Activated T-cell treated with anti-CD3 and anti-CD28 coated beads, Interleukin-2, amount 50 U/mL, for 1 hour (primary cell): Measurements from ENCODE around the gene WDFY4.

Experiments
- DNase-seq: peaks from one replicate; pipeline ENCODE4 v3.0.0-alpha.2; 2020

WDFY4 gene

GRCh38 chr10:48931188-48931587 is 246.5 kb downstream of the WDFY4 start:
- no peak for DNase-seq

DNA sequence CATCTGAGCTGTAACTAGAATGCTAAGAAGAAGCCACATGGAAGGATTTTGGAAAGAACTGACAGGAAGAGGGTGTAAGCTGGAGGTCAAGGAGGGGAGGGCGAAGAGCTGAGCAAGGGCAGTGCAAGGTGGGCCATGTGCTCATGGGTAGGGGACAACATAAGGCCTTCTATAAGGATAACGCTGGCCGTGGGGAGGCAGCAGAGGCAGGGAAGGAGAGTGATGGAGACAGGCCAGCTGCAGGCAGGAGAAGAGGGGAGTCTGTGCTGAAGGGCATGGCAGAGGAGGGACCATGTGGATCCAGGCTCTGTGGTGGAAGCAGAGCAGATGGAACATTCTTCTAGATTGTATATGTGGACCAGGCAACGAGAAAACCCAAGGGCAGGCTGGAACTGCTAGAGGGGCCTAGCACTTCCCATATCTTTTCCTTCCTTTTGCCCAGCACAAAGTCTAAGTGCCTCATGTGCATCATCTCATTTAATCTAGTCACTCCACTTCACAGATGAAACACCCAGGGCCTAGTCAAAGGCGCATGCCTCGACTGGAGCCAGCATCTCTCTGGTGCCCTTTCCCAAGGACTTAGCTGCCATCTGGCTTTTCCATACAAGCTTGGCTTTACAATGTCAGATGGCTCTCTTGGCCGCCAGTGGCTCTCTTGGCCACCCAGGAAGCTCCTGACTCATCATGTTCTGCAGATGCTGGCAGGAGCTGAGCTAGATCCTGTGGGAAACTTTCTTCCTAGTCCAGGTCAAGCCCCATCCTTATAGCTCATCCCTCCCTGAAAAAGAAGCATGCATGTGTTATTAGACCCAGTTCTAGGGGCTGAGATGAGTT is 248.4 kb downstream of the WDFY4 start:
- no peak for DNase-seq

DNA sequence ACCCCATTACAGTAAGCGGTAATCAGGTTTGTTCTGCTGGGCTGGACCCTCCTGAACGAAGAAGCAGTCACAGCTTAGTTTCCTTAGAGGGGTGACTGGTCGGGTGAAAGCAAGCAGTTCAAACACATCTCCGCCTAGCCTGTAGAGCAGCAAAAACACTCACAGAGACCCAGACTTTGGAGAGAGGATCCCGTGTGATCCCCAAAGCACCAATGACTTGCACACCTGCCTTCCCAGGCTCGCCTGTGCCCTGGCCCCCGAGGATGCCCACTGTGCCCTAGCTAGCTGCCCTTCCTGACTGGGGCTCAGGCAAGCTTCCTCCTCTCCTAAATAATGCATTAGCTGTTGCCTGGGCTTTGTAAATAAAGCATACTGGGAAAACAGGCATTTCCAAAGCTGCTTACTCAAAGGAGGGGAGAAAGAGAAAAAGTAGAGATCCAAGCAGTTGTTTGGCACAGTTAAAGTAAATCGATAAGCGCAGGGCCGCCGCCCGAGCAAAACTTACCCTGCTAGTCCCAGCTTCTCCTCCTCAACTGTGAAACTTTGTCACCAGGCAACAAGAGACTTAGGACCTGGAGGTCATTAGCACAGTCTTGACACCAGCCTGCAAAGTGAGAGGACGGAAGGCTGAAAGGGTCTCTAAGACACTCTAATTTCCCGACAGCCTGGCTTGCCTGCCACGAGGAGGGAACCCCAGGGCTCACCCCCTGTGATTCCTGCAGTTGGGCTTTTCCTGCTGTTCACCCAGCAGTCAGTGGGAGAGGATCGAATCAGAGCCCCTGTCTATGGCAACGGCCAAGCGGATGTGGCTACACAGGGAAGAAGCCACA is 250.2 kb downstream of the WDFY4 start:
- no peak for DNase-seq

DNA sequence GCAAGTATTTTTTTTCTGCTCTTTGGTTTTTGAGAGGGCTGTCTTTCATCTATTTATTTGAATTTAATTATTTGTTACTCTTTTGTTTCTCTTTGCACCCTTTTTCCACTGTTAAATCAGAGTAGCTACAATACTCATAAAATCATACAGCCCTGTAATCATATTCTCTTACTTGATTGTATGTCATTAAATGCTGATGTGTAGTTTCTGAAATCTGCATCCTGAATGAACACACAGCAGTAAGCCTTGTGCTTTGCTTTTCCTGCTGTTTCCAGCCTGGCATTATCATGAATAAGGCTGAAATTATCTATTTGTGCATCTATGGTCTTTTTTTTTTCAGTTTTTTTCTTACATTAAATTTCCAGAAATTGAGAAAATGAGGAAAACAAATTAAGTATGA is 250.9 kb downstream of the WDFY4 start:
- DNase-seq, result no peak

- DNase-seq, result no peak
Measured at GRCh38 chr10:48937796-48938195, 253.1 kb downstream of the WDFY4 start.

GRCh38 chr10:48938281-48938680 is 253.6 kb downstream of the WDFY4 start:
- DNase-seq, result no peak

DNA sequence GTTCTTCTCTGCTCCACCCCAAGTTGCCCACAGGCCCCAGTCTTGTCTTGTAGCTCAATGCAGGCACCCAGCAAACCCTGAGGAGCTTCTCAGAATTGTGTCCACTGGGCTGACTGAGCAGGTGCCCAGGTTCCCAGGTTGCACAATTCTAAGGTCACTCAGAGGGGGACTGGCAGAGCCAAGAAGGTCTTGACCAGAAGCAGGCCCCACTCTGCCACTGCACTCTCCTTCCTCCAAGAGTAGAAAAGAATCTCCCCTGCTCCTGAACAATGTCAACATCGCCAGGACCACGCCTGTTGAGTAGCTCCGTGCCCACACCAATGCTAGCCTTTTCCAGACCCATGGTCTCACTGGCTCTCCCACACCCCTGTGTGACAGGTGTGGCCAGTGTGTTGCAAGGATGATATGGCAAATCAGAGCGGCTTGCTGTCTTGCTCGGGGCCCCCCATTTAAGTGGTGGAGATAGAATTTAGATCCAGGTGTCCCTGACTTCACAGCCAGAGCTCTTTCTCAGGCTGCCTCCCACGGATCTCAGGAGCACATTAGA is 254.4 kb downstream of the WDFY4 start:
- no peak for DNase-seq

GRCh38 chr10:48939790-48940325 is 255.2 kb downstream of the WDFY4 start, which contains the start of gene LRRC18:
Gene LRRC18, minus strand, starts transcription at chr10:48939840. Its CDS starts 25,685 bp downstream, at chr10:48914155.
- DNase-seq, result no peak

DNA sequence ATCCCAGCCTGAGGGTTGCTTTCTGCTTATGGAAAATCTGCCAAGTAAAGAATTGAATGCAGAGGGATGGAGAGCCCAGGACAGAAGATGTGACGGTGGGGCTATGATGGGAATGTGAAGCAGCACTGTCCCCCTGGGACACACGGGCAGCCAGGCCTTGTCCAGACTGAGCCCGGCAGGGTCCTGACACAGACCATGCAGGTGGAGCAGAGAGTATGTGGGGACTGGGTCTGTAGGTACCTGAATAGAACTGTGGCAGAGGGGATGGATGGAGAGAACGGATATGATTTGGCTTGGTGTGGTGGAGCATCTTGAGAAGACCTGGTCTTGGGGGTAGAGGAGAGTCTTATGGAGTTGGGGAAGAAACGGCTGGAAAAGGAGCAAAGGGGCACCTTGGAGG is 255.7 kb downstream of the WDFY4 start:
- no peak for DNase-seq

- no peak for DNase-seq
Measured at GRCh38 chr10:48940958-48941357, 256.3 kb downstream of the WDFY4 start.

DNA sequence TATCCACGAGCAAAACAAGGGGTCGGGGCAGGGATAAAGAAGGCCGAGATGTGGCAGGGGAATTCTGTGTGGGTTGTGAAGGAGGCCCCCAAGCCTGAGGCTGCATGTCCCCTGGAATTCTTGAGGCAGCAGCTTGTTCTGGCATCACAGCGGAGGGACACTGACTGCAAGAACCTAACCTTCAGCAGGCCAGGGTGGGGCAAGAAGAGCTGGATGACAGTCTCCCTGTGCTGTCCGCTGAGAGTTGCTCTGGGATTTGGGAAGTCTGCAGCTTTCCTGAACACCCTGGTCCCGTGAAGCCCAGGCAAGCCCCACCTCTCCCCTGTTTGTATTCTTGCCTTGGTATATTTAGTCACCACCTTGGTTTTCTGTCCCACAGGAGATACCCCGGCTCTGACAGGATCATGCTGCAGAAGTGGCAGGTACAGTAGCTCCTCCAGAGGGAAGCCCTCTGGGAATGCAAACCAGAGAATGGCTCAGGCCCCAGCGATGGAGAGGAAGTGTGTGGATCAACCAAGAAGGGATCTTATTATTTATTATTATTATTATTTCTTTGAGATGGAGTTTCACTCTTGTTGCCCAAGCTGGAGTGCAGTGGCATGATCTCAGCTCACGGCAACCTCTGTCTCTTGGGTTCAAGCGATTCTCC is 256.9 kb downstream of the WDFY4 start:
- DNase-seq, result no peak

DNA sequence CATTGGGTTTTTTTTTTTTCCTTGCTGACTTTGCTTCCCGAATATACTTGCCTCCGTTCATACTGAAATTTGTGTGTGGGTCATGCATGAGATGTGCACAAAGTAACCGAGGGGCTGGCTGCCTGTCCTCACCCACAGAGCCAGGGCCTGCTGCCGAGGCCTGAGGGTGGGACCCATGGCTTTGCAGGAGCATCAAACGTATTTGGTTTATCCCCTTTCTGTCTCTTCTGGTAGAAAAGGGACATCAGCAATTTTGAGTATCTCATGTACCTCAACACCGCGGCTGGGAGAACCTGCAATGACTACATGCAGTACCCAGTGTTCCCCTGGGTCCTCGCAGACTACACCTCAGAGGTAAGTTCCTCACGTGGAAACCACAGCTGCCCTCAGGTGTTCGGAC is 258.4 kb downstream of the WDFY4 start:
- DNase-seq, result no peak

GRCh38 chr10:48944171-48944570 is 259.5 kb downstream of the WDFY4 start:
- no peak for DNase-seq

DNA sequence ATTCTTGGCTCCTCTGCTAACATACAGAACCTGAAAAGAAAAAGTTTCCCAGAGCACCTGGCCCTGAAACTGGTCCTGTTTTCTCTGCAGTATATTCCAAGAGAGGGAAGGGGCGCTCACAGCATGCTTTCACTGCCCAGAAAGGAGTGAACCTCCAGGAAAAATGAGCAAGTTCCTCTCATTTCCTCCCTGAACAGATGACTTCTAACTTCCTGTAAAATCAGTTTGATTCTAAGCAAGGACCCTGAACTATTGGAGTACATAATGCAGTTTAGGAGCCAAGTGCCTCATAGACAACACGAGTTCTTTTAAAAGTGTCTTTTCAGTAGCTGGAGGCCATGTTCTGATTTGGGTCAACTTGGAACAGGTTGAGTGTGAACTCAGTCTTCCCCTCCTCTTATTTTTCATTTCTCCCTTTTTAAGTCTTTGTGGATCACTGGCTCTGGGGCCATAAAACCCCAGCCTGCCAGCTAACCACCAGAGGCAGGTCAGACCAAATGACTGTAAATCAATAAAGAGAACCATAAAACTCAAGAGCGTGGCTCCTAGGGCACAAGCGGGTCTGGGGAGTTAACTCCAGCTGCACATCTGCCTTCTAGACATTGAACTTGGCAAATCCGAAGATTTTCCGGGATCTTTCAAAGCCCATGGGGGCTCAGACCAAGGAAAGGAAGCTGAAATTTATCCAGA is 260.9 kb downstream of the WDFY4 start:
- DNase-seq, result no peak

DNA sequence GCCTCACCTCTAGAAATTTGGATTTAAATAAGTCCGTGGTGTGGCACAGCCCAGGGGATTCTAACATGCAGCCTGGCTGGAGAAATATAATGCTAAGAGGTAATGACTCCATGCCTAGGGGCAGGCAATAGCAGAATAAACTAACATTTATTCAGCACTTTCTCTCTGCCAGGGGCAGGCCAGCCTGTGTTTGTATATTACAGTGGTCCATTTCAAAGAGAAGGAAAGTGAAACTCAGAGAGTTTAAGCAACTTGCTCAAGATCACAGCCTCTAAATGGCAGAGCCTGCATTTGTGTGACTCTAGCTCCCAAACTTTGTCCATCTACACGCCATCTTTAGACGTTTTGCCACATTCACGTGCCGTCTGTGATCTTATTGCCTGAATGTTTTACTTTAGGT is 261.7 kb downstream of the WDFY4 start:
- DNase-seq, result no peak

GRCh38 chr10:48946891-48947500 is 262.3 kb downstream of the WDFY4 start:
- DNase-seq, result no peak

DNA sequence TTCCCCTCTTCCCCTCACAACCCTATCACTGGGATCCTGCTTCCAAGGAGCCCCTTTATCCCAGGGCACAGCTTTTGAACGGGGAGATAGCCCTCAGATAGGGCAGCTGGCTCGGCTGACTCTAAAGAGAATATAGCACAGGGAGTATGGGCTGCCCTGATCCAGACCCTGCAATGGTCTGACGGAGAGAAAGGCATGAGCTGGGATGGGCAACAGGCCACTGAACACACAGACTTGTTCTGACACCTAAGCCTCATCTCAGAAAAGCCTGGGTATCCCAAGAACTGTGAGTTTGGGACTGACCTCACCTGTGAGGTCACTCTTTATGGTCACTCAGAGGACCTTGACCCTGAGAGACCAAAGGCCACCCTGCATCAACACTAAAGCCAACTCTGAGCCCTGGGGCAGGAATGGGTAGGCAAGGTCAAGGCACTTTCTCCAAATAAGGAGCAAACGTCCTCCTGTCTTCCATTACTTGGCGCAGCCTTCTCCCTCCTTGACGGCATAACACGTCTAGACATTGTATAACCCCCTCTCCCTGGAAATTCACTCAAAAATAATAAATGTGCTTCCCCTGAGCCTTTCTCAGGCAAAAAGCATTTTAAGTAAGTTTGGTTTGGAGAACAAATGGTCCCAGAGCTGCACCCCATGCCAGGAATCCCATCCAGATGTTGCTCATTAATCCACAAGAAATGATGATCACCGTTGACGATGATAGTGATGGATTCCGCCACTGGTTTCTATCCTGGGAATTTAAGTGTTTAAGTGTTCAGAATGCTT is 263.2 kb downstream of the WDFY4 start:
- DNase-seq, result no peak

DNA sequence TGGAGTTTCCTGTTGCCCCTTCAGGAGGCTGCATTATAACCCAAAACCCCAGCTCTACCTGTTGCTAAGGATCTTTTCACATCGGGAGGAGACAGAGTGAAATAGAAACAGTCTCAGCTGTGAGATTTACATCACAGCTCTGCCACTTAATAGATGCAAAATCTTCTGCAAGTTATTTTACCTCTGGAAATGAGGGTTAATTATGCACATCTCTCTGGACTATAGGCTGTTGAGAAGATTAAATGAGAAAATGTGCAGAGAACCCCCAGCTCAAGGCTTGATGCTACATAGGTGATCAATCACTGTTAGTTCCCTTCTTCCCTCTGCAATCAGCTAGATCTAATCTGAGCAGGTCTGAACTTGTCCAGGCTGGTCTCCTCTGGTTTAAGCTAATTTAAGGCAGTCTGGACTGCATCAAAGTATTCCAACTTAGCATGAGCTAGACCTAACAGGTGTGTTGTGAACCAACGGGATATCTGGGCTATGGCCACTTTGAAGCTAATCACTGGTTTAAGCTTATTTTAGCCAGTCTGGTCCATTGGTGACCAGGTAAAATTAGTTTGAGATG is 263.9 kb downstream of the WDFY4 start:
- DNase-seq, result no peak

- DNase-seq, result no peak
Measured at GRCh38 chr10:48951707-48952106, 267.0 kb downstream of the WDFY4 start.

GRCh38 chr10:48957361-48958151 is 272.9 kb downstream of the WDFY4 start:
- no peak for DNase-seq
